Measurements from ENCODE around the gene ZNF879. TPM values are rescaled to one million over a fixed set of nuclear protein-coding genes. Genes with fewer than 3 reads are reported as not detected.

Gene ZNF879
- total RNA-seq, 2 donors from 2014 or later, result 1.8 to 2.7 TPM

DNA sequence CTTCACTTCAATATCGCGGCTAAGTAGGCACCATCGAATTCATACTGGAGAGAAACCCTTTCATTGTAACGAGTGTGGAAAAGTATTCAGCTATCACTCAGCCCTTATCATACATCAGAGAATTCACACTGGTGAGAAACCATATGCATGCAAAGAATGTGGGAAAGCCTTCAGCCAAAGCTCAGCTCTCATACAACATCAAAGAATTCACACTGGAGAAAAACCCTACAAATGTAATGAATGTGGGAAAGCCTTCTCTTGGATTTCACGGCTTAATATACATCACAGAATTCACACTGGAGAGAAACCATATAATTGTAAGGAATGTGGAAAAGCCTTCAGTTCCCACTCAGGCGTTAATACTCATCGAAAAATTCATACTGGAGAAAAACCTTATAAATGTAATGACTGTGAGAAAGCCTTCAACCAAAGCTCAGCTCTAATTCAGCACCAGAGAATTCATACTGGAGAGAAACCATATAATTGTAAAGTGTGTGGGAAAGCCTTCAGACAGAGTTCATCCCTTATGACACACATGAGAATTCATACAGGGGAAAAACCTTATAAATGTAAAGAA lies 9.5 kb downstream of the ZNF879 start:
- TF ChIP-seq, protein P1, sequence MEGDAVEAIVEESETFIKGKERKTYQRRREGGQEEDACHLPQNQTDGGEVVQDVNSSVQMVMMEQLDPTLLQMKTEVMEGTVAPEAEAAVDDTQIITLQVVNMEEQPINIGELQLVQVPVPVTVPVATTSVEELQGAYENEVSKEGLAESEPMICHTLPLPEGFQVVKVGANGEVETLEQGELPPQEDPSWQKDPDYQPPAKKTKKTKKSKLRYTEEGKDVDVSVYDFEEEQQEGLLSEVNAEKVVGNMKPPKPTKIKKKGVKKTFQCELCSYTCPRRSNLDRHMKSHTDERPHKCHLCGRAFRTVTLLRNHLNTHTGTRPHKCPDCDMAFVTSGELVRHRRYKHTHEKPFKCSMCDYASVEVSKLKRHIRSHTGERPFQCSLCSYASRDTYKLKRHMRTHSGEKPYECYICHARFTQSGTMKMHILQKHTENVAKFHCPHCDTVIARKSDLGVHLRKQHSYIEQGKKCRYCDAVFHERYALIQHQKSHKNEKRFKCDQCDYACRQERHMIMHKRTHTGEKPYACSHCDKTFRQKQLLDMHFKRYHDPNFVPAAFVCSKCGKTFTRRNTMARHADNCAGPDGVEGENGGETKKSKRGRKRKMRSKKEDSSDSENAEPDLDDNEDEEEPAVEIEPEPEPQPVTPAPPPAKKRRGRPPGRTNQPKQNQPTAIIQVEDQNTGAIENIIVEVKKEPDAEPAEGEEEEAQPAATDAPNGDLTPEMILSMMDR (IDR thresholded peaks at IDR 0.05), result no peak
- no peak for DNase-seq
- Histone ChIP-seq H3K36me3 (peaks cover 11% of the 10 kb centered on the region), H3K27ac (no peak overlapping the region), H3K9me3 (peaks cover 20% of the 10 kb centered on the region), H3K4me1 (no peaks in the 10 kb centered on the region), H3K9ac (ENCODE audit: low read depth in 2 of 2, low read length in 2 of 2) (no peak overlapping the region), H3K4me3 (no peak overlapping the region), H3K27me3 (no peaks in the 10 kb centered on the region)
- intact Hi-C loops (cut with DNase I), result no loop called here

GRCh38 chr5:179044765-179045164 lies 21.2 kb downstream of the ZNF879 start:
- H3K27ac ChIP-seq, result no peak overlapping the region
- no peaks in the 10 kb centered on the region for H3K36me3 ChIP-seq
- no peak for DNase-seq
- H3K27me3 ChIP-seq, result no peaks in the 10 kb centered on the region
- TF ChIP-seq, protein P1 (IDR thresholded peaks at IDR 0.05), result no peak
- no peak overlapping the region for H3K9ac ChIP-seq (ENCODE audit: low read depth in 2 of 2, low read length in 2 of 2)
- no peak overlapping the region for H3K4me3 ChIP-seq
- intact Hi-C loops (cut with DNase I), result no loop called here
- H3K9me3 ChIP-seq, result no peaks in the 10 kb centered on the region
- H3K4me1 ChIP-seq, result no peaks in the 10 kb centered on the region

GRCh38 chr5:179051784-179052183 lies 28.2 kb downstream of the ZNF879 start:
- Histone ChIP-seq H3K36me3 (no peaks in the 10 kb centered on the region), H3K9me3 (no peaks in the 10 kb centered on the region), H3K27ac (no peak overlapping the region), H3K27me3 (no peaks in the 10 kb centered on the region), H3K4me3 (no peak overlapping the region), H3K9ac (ENCODE audit: low read depth in 2 of 2, low read length in 2 of 2) (no peak overlapping the region), H3K4me1 (no peaks in the 10 kb centered on the region)
- intact Hi-C loops (cut with DNase I), result no loop called here
- TF ChIP-seq, protein P1 (IDR thresholded peaks at IDR 0.05), result no peak
- DNase-seq, result no peak

DNA sequence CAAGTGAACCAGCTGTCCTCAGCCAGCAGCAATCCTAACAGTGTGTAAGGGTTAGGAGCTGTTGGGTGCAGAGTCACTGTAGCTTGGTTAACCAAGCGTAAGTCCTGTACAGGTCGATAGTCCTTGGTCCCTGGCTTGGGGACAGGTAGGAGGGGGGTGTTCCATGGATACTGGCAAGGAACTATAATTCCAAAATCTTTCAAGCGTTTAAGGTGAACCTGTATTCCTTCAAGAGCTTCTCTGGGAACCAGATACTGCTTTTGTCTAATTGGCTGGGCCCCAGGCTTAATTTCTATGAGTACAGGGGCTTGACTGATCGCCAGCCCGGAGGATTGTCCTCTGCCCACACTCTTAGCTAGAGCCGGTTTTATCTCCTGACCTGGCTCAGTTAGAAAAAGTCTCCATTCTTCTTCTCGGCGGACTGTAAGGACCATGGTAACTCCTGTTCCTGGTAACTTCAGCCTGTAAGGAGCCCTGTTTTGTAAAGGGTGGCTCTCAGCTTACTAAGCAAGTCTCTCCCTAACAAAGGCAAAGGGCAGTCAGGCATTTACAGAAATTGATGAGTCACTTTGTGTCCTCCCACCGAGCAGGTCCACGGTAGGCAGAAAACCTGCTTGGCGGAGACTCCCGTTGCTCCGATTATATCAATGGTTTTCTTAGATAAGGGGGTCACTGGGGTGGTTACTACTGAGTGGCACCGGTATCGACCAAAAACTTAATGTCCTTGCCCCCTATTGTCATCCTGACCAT lies 30.6 kb downstream of the ZNF879 start:
- Histone ChIP-seq H3K9ac (ENCODE audit: low read depth in 2 of 2, low read length in 2 of 2) (no peak overlapping the region), H3K4me3 (no peak overlapping the region), H3K27me3 (no peaks in the 10 kb centered on the region), H3K36me3 (no peaks in the 10 kb centered on the region), H3K9me3 (no peaks in the 10 kb centered on the region), H3K4me1 (no peaks in the 10 kb centered on the region), H3K27ac (no peak overlapping the region)
- no peak for DNase-seq
- intact Hi-C loops (cut with DNase I), result no loop called here
- TF ChIP-seq, protein P1 (IDR thresholded peaks at IDR 0.05), result no peak

DNA sequence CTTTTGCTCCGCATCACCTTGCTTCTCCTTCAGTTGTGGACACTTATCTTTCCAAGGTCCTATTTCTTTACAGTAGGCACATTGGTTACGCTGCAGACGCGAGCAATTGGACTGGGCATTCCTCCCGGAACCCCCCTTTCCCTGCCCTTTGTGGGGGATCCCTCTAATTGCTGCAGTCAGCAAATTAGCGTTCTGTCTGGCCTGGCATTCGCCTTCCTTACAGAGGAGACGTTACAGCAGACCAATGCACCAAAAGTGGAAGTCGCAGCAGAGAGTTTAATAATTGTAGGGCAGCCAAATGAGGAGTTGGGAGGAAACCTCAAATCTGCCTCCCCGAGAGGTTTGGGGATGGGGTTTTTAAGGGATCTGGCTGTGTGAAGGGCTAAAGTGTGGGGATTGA lies 31.3 kb downstream of the ZNF879 start:
- no peaks in the 10 kb centered on the region for H3K27me3 ChIP-seq
- DNase-seq, result no peak
- intact Hi-C loops (cut with DNase I), result no loop called here

More for the DNA sequence above, 31.3 kb downstream of the ZNF879 start:
- Histone ChIP-seq H3K36me3 (no peaks in the 10 kb centered on the region), H3K9ac (ENCODE audit: low read depth in 2 of 2, low read length in 2 of 2) (no peak overlapping the region), H3K27ac (no peak overlapping the region), H3K4me1 (no peaks in the 10 kb centered on the region), H3K4me3 (no peak overlapping the region), H3K9me3 (no peaks in the 10 kb centered on the region)
- TF ChIP-seq, protein P1 (IDR thresholded peaks at IDR 0.05), result no peak

All from colonic mucosa (tissue), 4 donors.